ENCODE measurements around the gene CSK. TPM values are rescaled to one million over a fixed set of nuclear protein-coding genes. Genes with fewer than 3 reads are reported as not detected.

CSK gene
- total RNA-seq, 2 experiments from 2014 or later: 114 to 118 TPM

DNA sequence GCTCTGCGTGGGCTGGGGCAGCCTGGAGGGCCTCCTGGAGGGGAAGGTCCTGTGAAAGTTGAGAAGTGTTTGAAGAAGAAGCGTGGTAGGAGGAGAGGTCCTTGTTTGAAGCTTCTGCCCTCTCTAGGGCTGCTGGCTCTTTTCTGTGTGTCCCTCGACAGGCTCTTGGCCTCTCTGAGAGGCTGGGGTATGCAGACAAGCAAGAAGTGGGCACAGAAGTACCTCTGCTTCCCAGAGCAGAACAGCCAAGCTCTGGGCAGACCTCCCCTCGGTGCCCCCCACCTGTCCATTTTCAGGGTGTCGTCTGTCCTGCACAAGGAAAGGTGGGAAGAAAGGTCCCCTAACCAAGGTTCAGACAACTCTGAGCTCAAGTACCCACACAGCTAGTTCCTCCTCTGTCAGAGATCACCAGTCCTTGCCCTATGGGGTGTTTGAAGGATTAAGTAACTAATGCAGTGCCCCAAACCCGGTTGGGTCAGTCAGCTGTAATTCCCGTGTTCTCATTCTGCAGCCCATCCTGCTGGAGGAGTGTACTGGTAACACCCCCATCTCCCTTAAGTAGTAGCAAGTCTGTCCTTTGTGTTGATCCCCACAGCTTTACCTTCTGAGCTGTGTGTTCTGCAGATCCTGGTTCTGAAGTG, 6.3 kb downstream of the CSK start:
- Histone ChIP-seq H3K4me3 (ENCODE audit: low read length) (peak overlapping the region; percentile 100), H3K27me3 (ENCODE audit: control insufficient read depth in 1 of 2, insufficient read depth in 2 of 2, low read length in 2 of 2) (no peaks in the 10 kb centered on the region), H3K27ac (ENCODE audit: low read depth in 1 of 2, low read length in 2 of 2) (peak overlapping the region; percentile 69 to 93), H3K4me1 (ENCODE audit: insufficient read depth, low read length) (peaks cover 97% of the 10 kb centered on the region), H3K9me3 (ENCODE audit: control insufficient read depth in 1 of 2, insufficient read depth in 1 of 2, low read length in 2 of 2) (no peaks in the 10 kb centered on the region), H3K36me3 (ENCODE audit: insufficient read depth, low read length) (peaks cover 57% of the 10 kb centered on the region)
- Mint-ChIP-seq H3K9me3 (no peaks in the 10 kb centered on the region), H3K27me3 (no peaks in the 10 kb centered on the region), H3K4me3 (peak overlapping the region; percentile 90), H3K36me3 (ENCODE audit: low read depth) (peaks cover 46% of the 10 kb centered on the region), H3K4me1 (ENCODE audit: low read depth) (peaks cover 78% of the 10 kb centered on the region), H3K27ac (peak overlapping the region; percentile 94)
- ChIA-PET CTCF (interaction anchor here (0.9 to 14.8 kb wide), 18 partner anchors 8 to 242 kb away, joined by 3 to 353 read pairs (median 4); partner anchors contain the start of genes FAM219B and ULK3), POLR2A (interaction anchor here (0.7 to 33.5 kb wide), 14 partner anchors 7 to 667 kb away, joined by 3 to 925 read pairs (median 8); partner anchors contain the start of genes CLK3, CSK, CYP1A1 and FAM219B)
- intact Hi-C loops (cut with DNase I, micrococcal nuclease): loop anchor here (5.0 to 10.0 kb wide), 5 partner anchors 54 to 793 kb away; partner anchors contain the start of genes C15orf39 (in 2 of the 2), ARID3B (in 1 of the 2), PML (in 1 of the 2) and STOML1 (in 1 of the 2)
- DNase-seq (peak in 3 of 14 experiments; percentile 6 to 48 (median 42)), ATAC-seq (ENCODE audit: poor library complexity) (no peak)
- peak; percentile 20 for TF ChIP-seq CTCF (IDR thresholded peaks at IDR 0.05)

- ChIA-PET CTCF (interaction anchor here (1.4 to 14.8 kb wide), 5 partner anchors 11 to 120 kb away, joined by 3 to 353 read pairs (median 34); no protein-coding TSS in a partner anchor), POLR2A (interaction anchor here (1.5 to 33.5 kb wide), 8 partner anchors 7 to 666 kb away, joined by 4 to 925 read pairs (median 15); partner anchors contain the start of genes CLK3, CSK, FAM219B and MPI)
- H3K36me3 Mint-ChIP-seq (ENCODE audit: low read depth): peaks cover 41% of the 10 kb centered on the region
Observed at GRCh38 chr15:74788683-74789151, 6.8 kb downstream of the CSK start.

More at GRCh38 chr15:74788683-74789151, 6.8 kb downstream of the CSK start:
- Mint-ChIP-seq H3K9me3 (no peaks in the 10 kb centered on the region), H3K4me3 (peak overlapping the region; percentile 90), H3K4me1 (ENCODE audit: low read depth) (peaks cover 84% of the 10 kb centered on the region), H3K27me3 (no peaks in the 10 kb centered on the region), H3K27ac (peak overlapping the region; percentile 94)
- DNase-seq (peak in 10 of 14 experiments; percentile 45 to 88 (median 62)), ATAC-seq (ENCODE audit: poor library complexity) (peak; percentile 7)
- Histone ChIP-seq H3K27ac (ENCODE audit: low read depth in 1 of 2, low read length in 2 of 2) (peak overlapping the region; percentile 69 to 93), H3K4me1 (ENCODE audit: insufficient read depth, low read length) (peaks cover 97% of the 10 kb centered on the region), H3K36me3 (ENCODE audit: insufficient read depth, low read length) (peaks cover 58% of the 10 kb centered on the region), H3K27me3 (ENCODE audit: control insufficient read depth in 1 of 2, insufficient read depth in 2 of 2, low read length in 2 of 2) (no peaks in the 10 kb centered on the region), H3K9me3 (ENCODE audit: control insufficient read depth in 1 of 2, insufficient read depth in 1 of 2, low read length in 2 of 2) (no peaks in the 10 kb centered on the region), H3K4me3 (ENCODE audit: low read length) (peak overlapping the region; percentile 100)
- intact Hi-C loops (cut with DNase I, micrococcal nuclease): loop anchor here (1.0 to 10.0 kb wide), 6 partner anchors 7 to 794 kb away; partner anchors contain the start of genes C15orf39 (in 2 of the 2), ARID3B (in 1 of the 2), PML (in 1 of the 2) and STOML1 (in 1 of the 2)
- TF ChIP-seq CTCF (IDR thresholded peaks at IDR 0.05): no peak

All from CD4-positive, alpha-beta T cell (primary cell).